Measurements from ENCODE around the gene FOXI2.

Gene FOXI2

GRCh38 chr10:127702271-127702670, 34.7 kb upstream of the FOXI2 start:
- no peak for TF ChIP-seq CTCF (IDR thresholded peaks at IDR 0.05)
- no peak for TF ChIP-seq ZFX (IDR thresholded peaks at IDR 0.05; ENCODE audit: borderline replicate concordance)
- no peak overlapping the region for H3K27ac ChIP-seq

GRCh38 chr10:127715249-127715648, 21.7 kb upstream of the FOXI2 start:
- no peak overlapping the region for H3K27ac ChIP-seq
- TF ChIP-seq CTCF (IDR thresholded peaks at IDR 0.05) (no peak), ZFX (IDR thresholded peaks at IDR 0.05; ENCODE audit: borderline replicate concordance) (no peak)

- TF ChIP-seq ZFX (IDR thresholded peaks at IDR 0.05; ENCODE audit: borderline replicate concordance) (no peak), CTCF (IDR thresholded peaks at IDR 0.05) (peak; percentile 62)
These were observed 21.1 kb upstream of the FOXI2 start for GRCh38 chr10:127715782-127716378.

GRCh38 chr10:127720142-127720541, 16.8 kb upstream of the FOXI2 start:
- H3K27ac ChIP-seq: no peak overlapping the region
- TF ChIP-seq CTCF (IDR thresholded peaks at IDR 0.05): no peak
- TF ChIP-seq ZFX (IDR thresholded peaks at IDR 0.05; ENCODE audit: borderline replicate concordance): no peak

More at GRCh38 chr10:127715782-127716378, 21.1 kb upstream of the FOXI2 start:
- no peak overlapping the region for H3K27ac ChIP-seq

GRCh38 chr10:127720903-127721302, 16.1 kb upstream of the FOXI2 start:
- no peak for TF ChIP-seq CTCF (IDR thresholded peaks at IDR 0.05)

GRCh38 chr10:127734753-127735152, 2.2 kb upstream of the FOXI2 start:
- TF ChIP-seq CTCF (IDR thresholded peaks at IDR 0.05) (no peak), ZFX (IDR thresholded peaks at IDR 0.05; ENCODE audit: borderline replicate concordance) (no peak)
- no peak overlapping the region for H3K27ac ChIP-seq

More at GRCh38 chr10:127720903-127721302, 16.1 kb upstream of the FOXI2 start:
- no peak overlapping the region for H3K27ac ChIP-seq

GRCh38 chr10:127735156-127735555, 1.8 kb upstream of the FOXI2 start:
- no peak overlapping the region for H3K27ac ChIP-seq
- TF ChIP-seq CTCF (IDR thresholded peaks at IDR 0.05) (no peak), ZFX (IDR thresholded peaks at IDR 0.05; ENCODE audit: borderline replicate concordance) (no peak)

Measured in 22Rv1 (cell line).